IPS-11a (cell line): ENCODE data around the gene SMIM45.
"Not testable (repeated sequence)": the region's sequence is repeated elsewhere in the genome, so short reads cannot be mapped to it uniquely, and the experiment has no call there.

ENCODE experiments used
- H3K4me3 ChIP-seq: one replicate; pipeline ENCODE4 v1.5.1; 2013; ENCODE audit warnings: low read depth, low read length, control low read depth

SMIM45 gene

GRCh38 chr22:41933411-41934177 is 18.4 kb upstream of the SMIM45 start:
- H3K4me3 ChIP-seq, result no peak overlapping the region

GRCh38 chr22:41934284-41935014 is 17.5 kb upstream of the SMIM45 start:
- no peak overlapping the region for H3K4me3 ChIP-seq

DNA sequence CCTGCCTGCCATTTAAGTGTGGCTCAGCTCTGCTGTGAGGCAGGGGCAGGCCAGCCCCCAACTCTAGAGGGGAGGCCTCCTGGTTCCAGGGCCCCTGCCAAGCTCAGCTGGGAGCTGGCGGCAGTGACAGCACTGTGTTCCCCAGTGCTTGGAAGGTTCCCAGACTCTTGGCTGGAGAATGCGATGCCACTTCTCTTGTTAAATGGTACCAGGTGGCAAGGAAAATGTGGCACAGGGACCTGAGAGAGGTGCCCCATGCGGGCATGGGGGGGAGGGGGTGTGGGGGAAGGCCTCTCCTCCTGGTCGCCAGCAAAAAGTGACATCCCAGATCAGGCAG is 17.0 kb upstream of the SMIM45 start:
- no peak overlapping the region for H3K4me3 ChIP-seq

DNA sequence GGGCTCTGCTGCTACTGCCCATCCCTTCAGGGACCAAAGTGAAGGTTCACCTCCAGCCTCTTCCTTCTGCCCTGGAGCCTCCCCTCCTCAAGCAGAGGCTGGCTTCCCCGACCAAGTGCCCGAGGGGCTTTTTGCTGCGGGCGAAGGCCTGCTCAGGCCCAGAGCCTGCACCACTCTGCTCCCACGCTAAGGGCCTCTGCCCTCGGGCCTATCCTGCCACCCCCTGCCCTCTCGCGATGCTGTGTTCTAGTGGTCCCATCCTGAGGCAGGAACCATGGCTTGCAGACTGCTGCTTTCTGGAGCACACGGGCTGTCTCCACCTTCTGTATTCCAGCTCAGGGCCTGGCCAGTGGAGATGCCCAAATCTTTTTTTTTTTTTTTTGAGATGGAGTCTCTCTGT is 16.4 kb upstream of the SMIM45 start:
- no peak overlapping the region for H3K4me3 ChIP-seq

DNA sequence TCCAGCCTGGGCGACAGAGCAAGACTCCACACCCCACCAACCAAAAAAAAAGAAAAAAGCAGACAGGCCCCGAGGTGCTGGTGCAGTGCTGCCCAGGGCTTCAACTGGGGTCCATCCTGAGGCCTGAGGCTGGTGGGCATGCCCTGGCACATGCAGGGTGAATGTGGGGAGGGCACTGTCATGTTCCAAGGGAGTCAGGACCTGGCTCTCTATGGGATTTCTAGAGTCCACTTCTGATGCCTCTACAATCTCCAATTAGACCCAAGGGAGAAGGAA is 15.1 kb upstream of the SMIM45 start:
- H3K4me3 ChIP-seq, result no peak overlapping the region

DNA sequence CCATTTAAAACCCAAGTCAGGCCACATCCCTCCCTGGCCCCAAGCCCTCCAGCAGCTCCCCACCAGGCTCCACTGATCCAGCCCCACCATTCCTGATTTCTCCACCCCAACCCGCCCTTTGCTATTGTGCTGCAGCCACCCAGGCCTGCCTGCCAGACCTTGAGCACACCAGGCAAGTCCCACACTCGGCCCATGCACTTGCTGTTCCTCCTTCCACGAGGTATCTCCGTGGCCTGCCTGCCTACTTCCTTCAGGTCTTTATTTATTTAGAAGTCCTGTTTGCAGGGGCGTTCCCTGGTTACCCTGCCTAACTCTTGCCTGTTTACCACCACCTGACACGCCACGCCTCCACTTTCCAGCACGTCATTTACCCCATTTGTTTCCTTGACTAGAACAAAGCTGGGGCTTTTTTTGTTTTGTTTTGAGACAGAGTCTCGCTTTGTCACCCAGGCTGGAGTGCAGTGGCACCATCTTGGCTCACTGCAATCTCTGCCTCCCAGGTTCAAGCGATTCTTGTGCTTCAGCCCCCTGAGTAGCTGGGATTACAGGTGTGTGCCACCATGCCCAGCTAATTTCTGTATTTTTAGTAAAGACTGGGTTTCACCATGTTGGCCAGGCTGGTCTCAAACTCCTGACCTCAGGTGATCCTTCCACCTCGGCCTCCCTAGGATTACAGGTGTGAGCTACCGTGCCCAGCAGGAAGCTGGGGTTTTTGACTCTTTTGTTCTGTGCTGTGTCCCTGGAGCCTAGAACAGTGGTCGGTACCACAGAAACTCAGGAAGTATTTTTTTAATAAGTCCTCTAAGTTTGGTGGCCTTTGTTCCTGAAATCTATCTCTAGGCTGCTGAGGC is 11.7 kb upstream of the SMIM45 start:
- H3K4me3 ChIP-seq, result no peak overlapping the region

DNA sequence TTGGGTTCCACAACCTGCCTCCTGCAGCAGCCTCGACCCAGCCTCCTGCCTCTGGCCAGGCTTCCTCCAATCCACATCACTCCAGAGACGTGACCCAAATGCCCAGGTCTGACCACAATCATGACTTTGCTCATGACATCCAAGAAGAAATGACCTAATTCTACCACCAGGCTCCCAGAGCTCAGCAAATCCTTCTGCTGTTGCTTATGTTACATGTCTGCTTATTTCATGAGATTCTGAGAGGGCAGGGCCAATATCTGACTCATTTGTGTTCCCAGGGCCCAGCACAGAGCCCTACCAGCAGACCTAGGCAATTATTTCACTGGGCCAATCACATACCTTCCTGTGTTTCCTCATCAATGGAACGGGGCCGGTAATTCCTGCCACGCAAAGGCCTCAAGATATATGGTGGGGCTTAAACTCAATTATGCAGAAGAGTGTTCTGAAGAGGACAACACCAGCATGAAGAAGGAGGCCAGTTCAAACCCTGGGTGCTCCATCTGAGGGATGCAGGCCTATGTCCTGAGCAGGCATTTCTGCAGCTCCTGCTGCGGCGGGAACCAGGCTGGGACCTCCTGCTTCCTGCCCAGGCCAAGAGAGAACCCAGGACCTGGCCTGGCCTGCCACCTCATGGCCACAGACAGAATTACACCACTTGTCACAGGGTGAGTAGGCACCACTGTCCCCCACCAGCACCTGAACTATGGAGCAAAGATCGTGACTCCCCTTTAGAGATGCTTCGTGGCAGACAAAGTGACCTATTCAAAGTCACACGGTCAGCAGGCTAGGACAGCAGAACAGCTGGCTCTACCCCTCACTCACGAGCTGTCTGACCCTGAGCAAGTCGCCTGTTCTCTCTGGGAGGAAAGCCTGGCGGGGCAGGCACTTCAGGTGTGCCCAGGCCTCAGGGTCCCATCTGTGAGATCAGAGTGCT is 10.9 kb upstream of the SMIM45 start:
- H3K4me3 ChIP-seq, result no peak overlapping the region

DNA sequence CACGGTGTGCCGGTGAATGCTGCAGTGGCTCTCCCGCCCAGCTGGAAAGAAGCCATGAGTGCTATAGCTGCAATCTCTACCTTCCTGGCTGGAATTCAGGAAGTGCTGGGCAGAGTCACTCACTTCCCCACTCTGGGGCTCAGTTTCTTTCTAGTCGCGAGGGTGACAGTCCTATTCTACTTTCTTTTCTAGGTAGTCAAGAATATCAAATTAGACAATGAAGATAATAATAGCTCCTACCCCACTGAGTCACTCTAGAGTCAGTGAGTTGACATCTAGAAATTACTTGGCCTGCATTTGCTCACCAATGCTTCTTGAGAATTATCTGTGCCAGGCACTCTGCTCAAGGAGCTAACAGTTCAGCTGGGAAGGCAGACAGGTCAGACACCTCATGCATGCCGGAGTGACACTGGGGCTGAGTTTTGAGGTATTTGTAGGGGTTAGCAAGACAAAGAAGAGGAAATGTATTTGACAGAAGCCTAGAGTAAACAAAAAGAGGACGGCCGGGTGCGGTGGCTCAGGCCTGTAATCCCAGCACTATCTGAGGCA is 8.2 kb upstream of the SMIM45 start:
- no peak overlapping the region for H3K4me3 ChIP-seq

- H3K4me3 ChIP-seq, result peak within 1 kb of the TSS; percentile 72
These were observed 5.1 kb upstream of the SMIM45 start, which contains the start of gene CENPM for GRCh38 chr22:41946629-41947423. Gene CENPM, minus strand, starts transcription at chr22:41947152. Its CDS starts 76 bp downstream, at chr22:41947076.

DNA sequence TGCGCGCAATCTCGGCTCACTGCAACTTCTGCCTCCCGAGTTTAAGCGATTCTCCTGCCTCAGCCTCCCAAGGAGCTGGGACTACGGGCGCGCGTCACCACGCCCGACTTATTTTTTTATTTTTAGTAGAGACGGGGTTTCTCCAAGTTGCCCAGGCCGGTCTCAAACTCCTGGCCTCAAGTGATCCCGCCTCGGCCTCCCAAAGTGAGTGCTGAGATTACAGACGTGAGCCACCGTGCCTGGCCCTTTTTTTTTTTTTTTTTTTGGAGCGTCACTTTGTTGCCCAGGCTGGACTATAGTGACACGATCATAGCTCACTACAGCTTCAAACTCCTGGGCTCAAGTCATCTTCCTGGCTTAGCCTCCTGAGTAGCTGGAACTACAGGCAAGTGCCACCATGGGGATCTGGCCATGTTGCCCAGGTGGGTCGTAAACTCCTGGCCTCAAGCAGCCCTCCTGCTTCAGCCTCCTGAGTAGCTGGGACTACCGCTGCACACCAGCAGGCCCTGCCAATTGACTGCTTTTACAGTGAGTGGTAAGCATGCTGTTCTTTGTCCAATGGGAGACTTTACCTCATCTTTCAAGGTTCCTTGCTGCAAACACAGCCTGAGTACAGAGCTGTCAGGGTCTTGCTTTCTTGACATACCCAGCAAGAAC is 4.4 kb upstream of the SMIM45 start:
- no peak overlapping the region for H3K4me3 ChIP-seq

DNA sequence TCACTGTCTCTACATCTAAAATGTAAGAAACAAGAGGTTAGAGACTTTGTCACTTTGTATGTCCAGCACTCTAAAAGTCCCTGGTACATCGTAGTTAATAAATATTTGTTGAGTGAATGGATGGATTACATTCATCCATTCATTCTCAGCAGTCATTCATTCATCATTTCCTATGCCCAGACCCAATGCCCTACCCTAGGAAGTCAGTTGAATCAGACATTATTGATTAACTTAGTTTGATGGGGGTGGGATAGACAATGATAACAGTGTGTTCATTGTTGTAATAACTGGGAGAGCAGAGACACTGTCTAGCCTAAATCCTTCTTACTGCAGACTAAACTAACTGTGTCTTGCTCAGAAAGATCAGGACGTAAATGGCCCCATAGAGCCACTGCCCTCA is 3.8 kb upstream of the SMIM45 start:
- no peak overlapping the region for H3K4me3 ChIP-seq

DNA sequence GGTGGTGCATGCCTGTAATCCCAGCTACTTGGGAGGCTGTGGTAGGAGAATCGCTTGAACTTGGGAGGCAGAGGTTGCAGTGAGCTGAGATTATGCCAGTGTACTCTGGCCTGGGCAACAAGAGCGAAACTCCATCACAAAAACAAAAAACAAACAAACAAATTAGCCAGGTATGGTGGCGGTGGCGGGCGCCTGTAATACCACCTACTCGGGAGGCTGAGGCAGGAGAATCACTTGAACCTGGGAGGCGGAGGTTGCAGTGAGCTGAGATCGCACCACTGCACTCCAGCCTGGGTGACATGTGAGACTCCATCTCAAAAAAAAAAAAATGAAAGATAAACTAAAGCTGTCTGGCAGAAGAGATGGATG is 3.0 kb upstream of the SMIM45 start:
- not testable (repeated sequence) for H3K4me3 ChIP-seq

DNA sequence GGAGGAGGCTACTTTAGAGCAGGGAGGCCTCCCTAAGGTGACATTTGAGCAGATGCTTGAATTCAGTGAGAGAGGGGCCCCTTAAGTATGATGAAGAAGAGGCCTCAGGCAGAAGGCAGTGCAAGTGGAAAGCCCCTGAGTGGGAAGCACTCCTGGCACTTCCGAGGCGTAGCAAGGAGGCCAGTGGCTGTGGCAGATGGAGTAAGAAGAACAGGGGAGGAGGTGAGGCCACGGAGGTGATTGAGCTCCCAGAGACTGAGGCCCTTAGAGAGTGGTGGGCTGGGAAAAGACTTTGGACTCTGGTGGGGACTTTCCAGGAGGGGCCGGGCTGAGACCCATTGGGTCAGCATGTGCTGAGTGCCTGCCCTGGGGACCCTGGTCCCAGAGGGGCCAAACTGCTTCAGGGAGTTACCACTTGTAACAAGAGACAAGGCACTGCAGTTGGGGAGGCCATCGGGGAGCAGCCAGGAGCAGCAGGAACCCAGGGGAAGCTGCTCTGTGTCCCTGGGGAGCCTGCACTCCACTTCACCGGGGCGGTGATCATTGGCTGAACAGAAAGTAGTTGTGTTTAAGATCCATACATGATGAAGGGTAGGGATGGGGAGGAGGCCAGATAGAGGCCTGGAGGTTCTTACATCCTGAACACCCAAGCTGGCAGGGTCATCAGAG is 2.5 kb upstream of the SMIM45 start:
- H3K4me3 ChIP-seq, result no peak overlapping the region

GRCh38 chr22:41952713-41953112 is 763 bp downstream of the SMIM45 start:
- H3K4me3 ChIP-seq, result no peak overlapping the region

DNA sequence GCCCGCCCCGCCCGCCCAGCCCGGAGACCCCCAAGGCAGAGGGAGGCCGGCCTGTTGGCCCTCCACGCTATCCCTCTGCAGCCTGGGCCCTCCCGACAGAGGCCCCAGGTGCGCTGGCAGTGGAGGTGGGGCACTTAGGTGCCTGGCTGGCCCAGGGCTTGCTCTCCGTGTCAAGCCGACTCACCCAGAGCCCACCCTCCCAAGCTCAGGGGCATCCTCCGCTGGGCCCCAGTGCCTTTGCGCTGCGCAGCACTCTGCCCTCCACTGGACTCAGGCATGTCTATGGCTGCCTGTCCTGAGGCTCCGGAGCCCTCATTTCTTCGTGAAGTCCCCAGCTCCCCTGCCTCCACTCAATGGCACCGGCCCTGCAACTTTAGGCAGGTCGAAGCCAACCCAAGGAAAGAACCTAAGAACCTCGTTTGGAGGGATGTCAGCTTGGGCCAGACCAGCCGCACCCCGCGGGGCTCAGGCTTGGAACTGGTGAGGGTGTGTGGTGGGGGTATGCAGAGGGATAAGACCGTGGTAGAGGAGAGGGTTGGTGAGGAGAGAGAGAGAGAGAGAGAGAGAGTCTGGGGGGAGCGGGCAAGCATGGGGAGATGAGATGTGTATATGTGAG is 6.1 kb downstream of the SMIM45 start:
- H3K4me3 ChIP-seq, result no peak overlapping the region

DNA sequence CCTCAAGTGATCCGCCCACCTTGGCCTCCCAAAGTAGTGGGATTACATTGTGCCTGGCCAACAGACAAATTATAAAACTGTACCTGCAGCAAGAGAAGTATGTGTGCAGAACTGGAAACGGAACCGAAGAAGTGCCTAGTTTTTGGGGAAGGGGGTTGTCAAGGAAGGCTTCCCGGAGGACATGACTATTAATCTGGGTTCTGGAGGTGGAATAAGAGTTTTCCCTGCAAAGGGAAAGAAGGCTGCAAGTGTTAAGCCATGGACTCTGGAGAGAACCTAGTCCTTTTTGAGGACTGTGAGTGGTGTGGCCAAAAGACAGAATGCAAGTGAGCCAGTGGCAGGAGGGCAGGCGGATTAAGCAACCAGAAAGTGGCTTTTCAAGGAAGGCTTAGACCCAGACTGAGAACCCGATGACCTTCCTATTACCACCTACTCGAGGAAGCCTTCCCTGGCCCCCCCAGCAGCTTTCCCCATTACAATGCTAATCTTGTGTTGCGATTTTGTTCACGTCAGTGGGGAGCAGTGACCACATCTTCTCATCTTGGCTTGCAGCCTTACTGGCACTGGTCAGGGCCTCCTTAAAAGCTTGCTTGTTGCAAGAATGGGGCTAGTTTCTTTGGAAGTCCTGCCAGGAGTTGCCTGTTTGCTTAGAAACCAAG is 11.6 kb downstream of the SMIM45 start:
- H3K4me3 ChIP-seq, result no peak overlapping the region

DNA sequence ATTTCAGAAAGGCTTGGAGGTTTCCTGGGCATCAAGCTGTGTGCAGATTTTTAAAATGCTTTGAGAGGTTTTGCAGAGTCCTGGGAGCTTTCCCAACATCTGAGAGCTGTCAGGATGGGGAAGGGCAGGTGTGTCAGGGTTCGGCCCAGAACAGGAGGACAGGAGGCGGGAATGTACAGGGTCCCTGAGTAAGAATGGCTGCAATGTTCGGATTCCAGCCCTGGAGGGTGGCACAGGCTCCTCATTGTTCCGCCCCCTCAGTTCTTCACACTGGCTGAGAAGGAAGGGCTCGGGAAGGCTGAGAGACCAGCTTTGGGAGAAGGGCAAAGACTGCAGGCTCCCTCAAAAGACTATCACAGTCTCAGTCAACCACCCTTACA is 12.2 kb downstream of the SMIM45 start:
- no peak overlapping the region for H3K4me3 ChIP-seq

DNA sequence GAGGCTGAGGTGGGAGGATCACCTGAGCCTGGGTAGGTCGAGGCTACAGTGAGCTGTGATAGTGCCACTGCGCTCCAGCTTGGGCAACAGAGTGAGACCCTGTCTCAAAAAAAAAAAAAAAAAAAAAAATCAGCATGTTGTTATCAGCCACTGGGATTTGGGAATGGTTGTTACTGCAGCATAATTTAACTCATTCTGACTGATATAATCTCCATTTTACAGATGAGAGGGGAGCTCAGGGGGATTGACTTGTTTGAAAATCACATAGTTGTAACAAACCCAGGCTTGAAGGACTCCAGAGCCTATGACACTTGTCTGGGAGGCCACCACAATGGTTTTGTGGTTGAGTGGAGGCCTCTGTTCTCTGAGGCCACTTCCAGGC is 14.3 kb downstream of the SMIM45 start:
- no peak overlapping the region for H3K4me3 ChIP-seq
